ENCODE results near the gene ASPA.

Gene ASPA

GRCh38 chr17:3535253-3535995 is 59.6 kb downstream of the ASPA start:
- no peak for FAIRE-seq

GRCh38 chr17:3536716-3537115 is 60.9 kb downstream of the ASPA start:
- no peak for FAIRE-seq

- FAIRE-seq, result no peak
These were observed 64.2 kb downstream of the ASPA start for GRCh38 chr17:3539881-3540540.

- no peak for FAIRE-seq
These were observed 66.8 kb downstream of the ASPA start for GRCh38 chr17:3542410-3543088.

GRCh38 chr17:3543453-3543852 is 67.7 kb downstream of the ASPA start:
- FAIRE-seq, result no peak

- FAIRE-seq, result no peak
These were observed 68.6 kb downstream of the ASPA start for GRCh38 chr17:3544365-3544764.

GRCh38 chr17:3545151-3545550 is 69.4 kb downstream of the ASPA start:
- FAIRE-seq, result no peak

- no peak for FAIRE-seq
These were observed 70.7 kb downstream of the ASPA start for GRCh38 chr17:3546521-3546920.

GRCh38 chr17:3546997-3547396 is 71.2 kb downstream of the ASPA start:
- FAIRE-seq, result no peak

GRCh38 chr17:3547628-3548027 is 71.8 kb downstream of the ASPA start:
- no peak for FAIRE-seq

GRCh38 chr17:3549610-3550162 is 73.9 kb downstream of the ASPA start:
- no peak for FAIRE-seq

GRCh38 chr17:3551189-3551588 is 75.4 kb downstream of the ASPA start:
- no peak for FAIRE-seq

GRCh38 chr17:3552916-3553315 is 77.1 kb downstream of the ASPA start:
- no peak for FAIRE-seq

Data from TTC549 (cell line).